Hypothalamus (tissue), 51 donors: Measurements from ENCODE around the gene KCNMA1.
A peak's percentile ranks its signal among the peaks of the same experiment; 100 is the strongest.

Experiments
- DNase-seq, 51 donors: peaks; one replicate each; lab custom pipeline; 2025; lab: John Stamatoyannopoulos, UW

KCNMA1 gene

GRCh38 chr10:77004917-77005564 lies 632.6 kb downstream of the KCNMA1 start:
- peak in 3 of 51 donors; percentile 5 to 16 (median 6) for DNase-seq

GRCh38 chr10:77002872-77003271 lies 634.7 kb downstream of the KCNMA1 start:
- DNase-seq: no peak

DNA sequence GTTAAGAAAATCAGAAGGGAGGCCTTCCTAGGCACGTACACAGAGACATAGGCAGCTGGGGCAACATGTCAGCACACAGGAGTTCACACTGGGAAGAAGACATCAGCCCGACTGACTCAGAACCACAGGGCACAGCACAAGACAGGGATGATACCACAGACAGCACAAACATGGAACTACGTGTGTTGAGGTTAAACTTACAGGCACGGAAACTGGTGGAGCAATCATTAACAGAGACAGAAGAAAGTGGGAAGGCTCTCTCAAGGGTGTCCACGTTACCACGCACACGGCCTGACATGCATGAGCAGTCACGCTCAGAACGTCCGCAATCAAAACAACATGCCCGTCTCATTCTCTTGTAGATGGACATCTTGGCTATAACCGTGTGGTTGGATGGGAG lies 636.4 kb downstream of the KCNMA1 start:
- no peak for DNase-seq

GRCh38 chr10:76998451-76998850 lies 639.2 kb downstream of the KCNMA1 start:
- DNase-seq: no peak

DNA sequence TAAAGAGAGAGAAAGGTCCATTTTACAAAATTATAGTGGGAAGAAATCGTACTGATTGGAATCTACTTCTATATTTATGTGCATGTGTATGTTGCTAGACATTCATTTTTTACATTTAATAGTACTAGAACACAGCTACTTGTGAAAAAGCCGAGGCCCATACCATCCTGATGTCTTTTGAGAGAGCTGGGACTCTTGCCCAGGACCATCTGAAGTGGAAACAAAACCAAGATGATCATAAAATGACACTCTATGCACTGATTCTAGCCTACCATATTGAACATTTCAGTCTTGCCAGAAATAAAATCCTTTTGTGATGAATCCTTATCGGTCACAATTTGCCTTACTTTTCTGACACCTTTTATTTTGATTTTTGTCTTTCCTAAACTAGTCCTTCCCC lies 640.0 kb downstream of the KCNMA1 start:
- DNase-seq: no peak

GRCh38 chr10:76995023-76995422 lies 642.6 kb downstream of the KCNMA1 start:
- no peak for DNase-seq

DNA sequence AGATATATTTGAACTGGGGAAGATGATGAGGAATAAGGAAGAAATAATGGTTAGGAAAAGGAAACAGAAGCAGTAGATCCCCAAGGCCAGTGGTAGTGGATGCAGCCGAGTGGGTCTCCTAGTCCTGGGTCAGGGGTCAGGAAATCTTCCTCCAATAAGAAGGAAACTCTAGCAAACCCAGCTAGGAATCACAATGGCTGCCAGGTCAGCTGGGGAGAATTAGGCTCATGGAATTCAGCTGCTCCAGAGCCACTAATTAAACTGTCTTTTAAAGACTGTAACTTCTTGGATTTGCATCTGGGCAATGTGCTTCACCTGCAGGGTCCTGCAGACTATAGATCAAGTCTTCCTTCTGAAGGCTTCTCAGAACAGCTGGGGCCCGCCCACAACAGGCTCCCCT lies 644.4 kb downstream of the KCNMA1 start:
- DNase-seq: no peak

DNA sequence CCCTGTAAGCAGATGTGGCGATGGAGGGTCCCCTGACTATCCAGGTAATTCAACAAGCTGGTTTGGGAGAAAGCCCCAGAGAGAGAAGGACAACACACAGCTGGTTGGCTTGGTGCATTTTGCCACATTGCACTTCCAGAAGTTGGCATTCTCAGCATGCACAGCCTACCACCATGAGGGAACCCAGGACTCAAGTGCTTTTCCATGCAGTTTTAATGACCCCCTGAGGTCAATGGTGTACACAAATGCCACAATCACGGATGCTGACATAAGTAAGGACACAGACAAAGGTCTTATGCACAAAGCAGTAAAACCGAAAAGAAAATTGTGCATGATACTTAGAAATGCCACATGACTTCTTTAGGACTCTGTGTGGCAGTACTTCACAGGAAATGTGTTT lies 645.1 kb downstream of the KCNMA1 start:
- no peak for DNase-seq

GRCh38 chr10:76991621-76992020 lies 646.0 kb downstream of the KCNMA1 start:
- DNase-seq: no peak

GRCh38 chr10:76990561-76990960 lies 647.0 kb downstream of the KCNMA1 start:
- DNase-seq: no peak

DNA sequence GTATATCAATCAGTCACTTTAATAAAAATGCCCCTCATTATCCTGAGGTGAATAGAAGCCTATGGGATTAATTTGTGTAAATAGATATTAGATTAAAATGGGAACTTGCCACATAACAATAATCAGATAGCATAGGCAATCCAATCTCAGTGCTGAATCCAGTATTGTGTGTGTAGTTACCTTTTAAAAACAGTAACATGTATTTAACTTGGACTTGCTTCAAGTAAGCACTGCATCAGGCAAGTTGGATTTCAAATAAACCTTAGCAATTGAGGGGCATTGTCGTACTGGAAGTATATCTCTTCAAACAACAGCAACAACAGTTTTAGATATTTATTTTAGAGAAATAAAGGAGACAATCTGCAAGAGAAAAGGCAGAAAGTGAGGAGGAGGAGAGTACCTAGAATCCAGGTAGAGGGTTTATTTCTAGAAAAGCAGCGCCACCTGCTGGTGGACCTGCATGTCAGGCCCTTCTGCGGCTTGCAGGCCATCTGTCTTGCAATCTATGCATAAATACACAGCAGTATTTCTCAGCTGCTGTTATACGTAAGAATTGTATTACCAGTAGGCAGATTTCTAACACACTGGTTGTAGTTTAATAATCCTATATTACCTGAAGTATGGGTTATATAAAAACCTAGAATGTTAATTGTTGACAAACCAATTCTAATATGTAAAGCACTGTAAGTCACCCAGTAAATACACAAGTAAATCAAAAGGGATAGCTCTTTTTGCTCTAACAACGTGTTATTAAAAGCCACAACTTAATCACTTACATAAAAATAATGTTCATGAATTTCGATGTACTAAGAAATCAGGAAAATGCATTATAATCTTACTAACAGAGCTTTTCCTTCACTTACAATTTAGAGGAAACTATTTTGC lies 652.8 kb downstream of the KCNMA1 start:
- DNase-seq: peak in 43 of 51 donors; percentile 1 to 71 (median 40)

DNA sequence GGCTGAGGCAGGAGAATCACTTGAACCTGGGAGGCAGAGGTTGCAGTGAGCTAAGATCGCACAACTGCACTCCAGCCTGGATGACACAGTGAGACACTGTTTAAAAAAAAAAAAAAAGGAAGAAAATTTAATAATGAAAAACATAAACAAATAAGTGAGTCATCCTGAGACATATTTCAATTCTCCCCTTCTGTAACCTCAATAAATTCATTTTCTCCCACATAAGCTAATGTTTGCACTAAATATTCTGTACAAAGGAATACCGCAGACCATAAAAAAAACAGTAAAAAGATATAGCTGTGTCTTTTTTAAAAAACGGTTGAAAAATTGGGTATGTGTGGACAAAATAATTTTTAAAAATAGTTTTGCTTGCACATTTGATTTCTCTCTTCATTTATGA lies 654.0 kb downstream of the KCNMA1 start:
- no peak for DNase-seq

DNA sequence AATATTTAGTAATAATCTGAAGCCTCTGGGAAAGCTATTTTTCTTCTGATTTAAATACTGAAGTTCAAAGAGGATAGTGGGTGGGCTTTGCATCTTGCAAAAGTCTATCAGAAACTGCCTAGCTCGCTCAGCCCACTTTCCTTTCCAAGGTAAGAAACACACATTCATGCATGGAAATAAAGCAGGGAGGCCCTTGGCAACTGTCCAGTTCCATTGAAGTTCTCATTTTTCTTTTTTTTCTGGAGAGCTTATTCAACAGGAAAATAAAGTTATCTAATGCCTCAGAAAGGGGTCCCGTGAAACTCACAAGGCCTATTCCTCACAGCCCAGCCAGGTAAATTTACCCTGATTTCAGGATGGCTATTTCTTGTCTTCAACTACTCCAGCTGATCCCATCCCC lies 654.9 kb downstream of the KCNMA1 start:
- no peak for DNase-seq

GRCh38 chr10:76981251-76981650 lies 656.4 kb downstream of the KCNMA1 start:
- no peak for DNase-seq

- no peak for DNase-seq
Measured at GRCh38 chr10:76977901-76978300, 659.7 kb downstream of the KCNMA1 start.

- no peak for DNase-seq
Measured at GRCh38 chr10:76977046-76977445, 660.6 kb downstream of the KCNMA1 start.

GRCh38 chr10:76976142-76976541 lies 661.5 kb downstream of the KCNMA1 start:
- no peak for DNase-seq

DNA sequence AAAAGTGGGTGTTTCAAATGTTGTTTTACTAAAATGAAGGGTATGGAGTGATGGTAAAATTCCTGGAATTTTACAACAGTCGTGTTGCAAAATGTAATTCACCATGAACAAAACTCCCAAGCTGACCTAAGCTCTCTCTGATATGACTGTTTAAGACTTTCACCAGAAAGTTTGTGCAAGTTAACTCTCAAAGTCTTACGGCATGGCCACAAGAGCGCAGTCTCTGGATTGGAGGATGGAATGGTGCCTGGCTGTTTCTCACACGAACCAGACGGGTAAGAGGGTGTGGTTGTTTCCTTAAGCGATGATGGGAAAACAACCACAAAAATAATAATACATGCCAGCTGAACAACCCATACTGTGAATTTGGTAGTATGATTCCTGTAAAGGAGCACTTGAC lies 662.5 kb downstream of the KCNMA1 start:
- DNase-seq: no peak

GRCh38 chr10:76974017-76974691 lies 663.5 kb downstream of the KCNMA1 start:
- no peak for DNase-seq

DNA sequence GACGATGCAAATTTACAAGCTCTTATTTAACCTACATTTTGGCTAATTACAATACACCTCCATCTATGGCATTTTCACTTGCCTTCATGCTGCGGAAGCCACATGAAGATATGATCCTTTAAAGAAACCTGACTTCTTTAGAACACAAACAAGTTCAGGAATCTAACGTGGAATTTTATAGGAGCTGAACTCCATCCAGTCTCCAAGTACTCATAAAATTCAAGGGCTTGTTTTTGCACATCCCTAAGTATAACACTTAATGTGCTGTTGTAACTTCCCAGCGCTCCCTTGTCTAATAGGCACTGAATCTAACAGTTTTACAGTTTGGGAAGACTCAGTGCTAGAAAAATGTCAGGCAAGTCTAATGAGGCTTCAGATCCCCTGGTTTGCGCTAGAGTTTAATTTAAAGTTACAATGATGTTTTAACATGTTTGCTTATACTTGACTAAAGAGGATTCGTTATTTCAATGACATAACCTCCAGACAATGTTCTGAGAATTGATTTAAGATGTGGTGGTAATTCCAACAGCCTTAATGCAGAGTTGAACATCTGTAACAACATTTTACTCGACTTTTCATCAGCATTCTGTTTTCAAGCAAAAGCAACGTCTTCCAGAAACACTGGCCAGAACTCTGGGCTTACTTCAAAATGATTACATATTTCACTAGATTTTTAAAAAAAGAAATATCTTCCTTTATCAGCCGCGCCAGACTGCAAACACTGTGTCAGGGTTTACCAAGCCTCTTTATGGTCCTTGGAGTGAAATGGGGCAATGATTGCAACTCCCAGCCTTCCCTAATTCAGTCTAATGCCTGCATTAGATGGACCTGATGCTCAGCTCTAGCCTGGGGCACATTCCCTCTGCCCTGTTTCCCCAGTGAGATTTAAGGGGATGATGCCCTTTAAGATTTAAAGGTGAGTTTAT lies 664.3 kb downstream of the KCNMA1 start:
- DNase-seq: no peak

- no peak for DNase-seq
Measured at GRCh38 chr10:76972541-76972940, 665.1 kb downstream of the KCNMA1 start.
